ENCODE results near the gene PNMA8C.

PNMA8C gene

DNA sequence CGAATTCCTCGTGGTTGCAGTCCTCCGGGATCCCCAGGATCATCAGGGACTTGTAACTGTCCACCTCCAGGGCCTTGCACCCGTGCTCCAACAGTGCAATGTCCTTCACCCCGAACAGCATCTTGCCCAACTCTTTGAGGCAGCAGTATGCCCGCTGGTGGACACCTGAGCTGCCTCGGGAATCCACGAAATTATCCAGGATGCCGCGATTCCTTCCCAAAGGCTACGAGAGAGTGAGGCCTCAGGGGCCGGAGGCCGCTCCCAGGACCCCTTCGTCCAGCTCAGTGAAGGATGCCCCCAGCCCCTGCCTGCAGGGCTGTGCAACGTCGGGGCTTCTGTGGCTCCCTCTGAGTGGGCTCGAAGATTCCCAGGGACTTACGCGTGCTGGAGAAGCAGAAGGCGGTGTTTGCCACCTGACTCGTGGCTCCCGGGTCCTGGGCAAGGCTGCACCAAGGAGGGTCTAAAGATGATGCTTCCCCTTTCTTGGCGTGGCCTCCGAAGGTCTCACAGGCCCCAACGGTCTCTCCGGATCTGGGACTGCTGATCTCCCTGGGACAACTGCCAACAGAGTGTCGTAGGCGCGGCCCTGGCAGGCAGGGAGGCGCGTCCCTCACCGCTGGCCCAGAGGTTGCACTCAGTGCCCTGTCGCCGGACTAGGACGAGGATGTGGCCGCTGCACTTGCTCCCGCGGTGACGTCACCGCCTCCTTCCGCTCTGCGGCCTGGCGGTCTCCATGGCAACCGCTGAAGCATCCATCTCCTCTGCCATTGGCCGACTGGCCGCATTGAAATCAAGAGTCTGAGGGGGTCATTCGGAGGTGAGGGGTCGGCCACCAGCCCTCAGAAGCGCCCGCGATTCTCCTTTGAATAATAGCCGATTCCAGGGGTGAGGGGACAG, at the start of gene PNMA8C:
Gene PNMA8C (minus strand): TSS at position 698 of the 897 bp plus-strand sequence. CDS start 577 bp downstream, at position 121.
- peak in 1 of 3 donors; percentile 42 for DNase-seq (ENCODE audit: low read depth in 2 of 3, low spot score in 1 of 3)

DNA sequence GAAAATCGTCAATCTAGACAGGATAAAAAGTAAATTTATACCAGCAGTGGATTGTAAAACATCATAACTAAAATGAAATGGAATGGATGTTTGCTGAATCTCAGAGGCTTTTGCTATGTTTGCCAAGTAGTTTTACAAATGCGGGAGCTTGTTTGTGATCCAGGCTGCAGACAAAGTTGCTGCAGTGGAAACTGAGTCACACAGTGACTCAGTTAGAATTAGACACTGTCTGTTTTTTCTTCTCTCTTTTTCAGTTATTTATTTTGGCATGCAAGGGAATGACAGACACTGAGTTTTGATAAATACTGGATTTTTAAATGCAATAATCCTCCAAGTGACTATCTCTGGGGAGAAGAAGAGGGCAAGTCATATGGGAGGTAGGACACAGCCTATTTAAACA, 47.2 kb upstream of the PNMA8C start:
- no peak for DNase-seq (ENCODE audit: low read depth in 2 of 3, low spot score in 1 of 3)

DNA sequence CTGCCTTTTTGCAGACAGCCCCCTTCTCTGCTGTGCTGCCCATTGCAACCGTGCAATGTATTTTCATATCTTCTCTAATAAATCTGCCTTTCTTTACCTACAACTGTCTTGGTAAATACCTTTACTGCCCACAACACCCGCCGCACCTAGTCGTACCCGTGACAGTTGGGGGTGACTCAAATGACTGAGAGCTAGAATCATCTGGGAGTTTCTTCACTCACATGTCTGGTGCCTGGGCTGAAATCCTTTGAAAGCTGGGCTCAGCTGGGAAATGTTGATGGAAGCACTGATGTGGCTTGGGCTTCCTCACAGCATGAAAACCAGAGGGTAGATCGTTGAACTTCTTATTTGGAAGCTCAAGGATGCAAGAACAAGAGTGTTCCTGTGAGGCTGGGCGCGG, 45.5 kb upstream of the PNMA8C start:
- no peak for DNase-seq (ENCODE audit: low read depth in 2 of 3, low spot score in 1 of 3)

DNA sequence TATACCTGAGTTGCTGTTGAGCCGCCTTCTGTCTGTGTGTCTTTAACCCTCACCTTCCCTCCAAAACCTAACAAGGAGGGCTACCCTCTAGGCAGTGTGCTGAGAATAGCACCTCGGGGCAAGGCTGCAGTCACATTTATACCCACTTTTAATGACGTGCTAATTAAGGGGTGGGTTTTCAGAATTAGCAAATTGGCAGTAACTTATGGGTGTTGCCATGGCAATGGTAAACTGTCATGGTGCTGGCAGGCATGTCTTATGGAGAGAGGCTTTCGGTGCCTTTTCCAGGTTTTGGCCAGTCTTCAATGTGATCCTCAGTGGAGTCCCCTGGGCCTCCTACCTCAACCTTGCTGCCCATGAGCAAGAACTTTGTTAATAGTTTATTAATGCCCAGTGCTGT, 43.9 kb upstream of the PNMA8C start:
- no peak for DNase-seq (ENCODE audit: low read depth in 2 of 3, low spot score in 1 of 3)

DNA sequence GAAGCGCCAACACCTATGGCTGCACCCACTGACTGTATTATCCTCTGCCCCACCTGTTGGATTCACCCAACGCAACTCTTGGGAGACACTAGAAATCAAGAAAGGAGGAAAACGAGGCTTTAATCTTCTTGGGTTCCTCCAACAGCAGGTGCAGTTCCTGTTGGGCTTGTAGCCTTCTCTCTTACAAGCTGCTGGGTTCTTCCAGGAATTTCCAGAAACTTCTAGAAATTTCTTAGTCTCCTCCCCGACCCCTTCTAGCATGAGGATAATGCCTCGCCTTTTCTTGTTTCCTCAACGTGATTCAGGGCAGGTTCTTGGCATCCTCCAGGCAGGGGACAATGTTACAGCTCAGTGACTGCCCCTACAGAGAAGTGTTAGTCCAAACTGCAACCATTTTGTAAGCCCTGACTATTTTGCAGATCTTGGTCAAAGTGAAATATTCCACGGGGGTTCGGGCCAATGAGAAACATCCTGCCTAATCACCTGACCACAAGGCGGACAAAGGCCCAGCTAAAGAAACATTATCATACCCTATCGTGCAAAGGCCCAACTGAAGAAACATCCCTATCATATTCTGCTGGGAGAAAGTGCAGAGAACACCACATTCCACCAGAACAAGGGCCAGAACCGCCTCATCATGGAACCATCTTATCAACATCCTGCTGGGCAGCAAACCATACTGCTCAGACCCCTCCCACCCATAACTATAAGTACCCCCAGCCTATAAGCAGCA, 43.2 kb upstream of the PNMA8C start:
- no peak for DNase-seq (ENCODE audit: low read depth in 2 of 3, low spot score in 1 of 3)

DNA sequence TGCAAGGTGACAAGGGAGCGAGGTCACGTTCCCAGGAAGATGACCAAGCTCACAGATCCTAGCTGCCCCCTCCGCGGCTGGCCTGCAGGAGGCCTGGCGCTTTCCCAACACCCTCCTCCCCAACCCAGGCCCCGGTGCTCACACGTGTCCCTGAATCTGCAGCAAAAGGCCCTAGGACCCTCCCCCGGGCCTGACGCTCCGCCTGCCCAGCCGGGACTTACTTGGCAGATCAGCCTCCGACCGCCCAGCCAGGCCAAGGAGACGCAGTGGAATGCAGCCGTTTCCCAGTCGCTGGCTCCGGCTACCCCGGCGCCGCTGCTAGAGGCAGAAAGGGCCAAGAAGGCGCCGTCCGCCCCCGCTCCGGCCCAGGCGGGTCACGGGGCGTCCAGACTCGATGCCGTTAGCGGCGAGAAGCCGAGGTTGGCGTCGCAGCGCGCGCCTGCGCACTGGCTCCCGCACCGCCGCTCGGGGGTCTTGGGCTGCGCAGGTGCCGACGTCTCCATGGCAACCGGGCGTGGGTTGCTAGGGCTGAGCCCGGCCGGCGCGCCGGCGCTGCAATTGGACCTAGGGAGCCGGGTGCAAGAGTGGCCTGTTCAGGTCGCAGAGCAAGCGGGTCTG, 42.5 kb upstream of the PNMA8C start, which contains the start of gene PNMA8A:
Gene PNMA8A (minus strand): TSS at position 448 of the 618 bp plus-strand sequence. CDS start 528 bp downstream, outside the sequence.
- no peak for DNase-seq (ENCODE audit: low read depth in 2 of 3, low spot score in 1 of 3)

DNA sequence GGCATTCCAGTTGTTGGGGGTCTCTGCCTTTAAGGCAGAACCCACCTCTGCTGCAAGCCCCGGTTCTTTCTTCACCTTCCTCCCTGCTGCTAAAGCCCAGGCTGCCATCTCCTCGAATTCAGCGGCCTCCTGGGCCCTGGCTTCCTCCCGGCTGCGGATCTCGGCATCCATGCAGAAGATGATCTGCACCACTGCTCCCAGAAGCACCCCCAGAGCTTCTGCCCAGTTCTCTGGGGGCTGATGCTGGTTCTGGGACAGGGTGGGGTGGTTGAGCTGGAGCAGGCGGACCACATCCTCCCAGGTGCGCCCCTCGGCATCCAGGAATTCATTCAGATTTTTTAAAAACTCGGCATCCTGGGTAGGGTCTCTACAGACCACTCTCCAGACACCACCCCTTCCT, 41.6 kb upstream of the PNMA8C start:
- no peak for DNase-seq (ENCODE audit: low read depth in 2 of 3, low spot score in 1 of 3)

DNA sequence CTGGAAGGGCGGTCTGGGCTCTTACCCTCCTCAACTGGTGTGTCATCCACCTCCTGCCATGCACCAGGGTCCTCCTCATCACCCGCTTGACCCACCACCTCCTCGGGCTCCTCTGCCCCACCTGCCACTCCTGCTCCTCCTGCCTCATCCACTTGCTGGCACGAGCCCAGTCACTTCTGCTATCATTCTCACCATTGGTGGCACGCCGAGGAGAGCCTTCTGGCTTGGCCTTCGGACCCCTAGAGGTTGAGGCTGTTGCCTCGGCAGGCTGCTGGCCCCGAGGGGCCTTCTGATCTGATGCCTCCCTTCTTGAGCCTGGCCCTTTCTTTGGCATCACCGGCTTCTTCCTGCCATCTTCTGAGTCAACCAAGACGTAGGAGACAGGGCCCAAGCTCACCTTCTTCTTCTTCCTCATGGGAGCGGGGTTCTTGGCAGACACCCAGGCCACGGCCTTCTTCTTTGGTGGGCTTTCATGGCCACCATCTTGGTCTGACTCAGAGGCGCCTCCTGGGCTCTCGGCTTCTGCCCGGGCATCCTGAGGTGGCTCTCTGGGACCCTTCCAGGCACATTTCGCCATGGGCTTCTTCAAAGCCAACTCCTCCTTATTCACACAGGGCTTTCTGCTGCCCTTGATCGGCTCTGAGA, 40.9 kb upstream of the PNMA8C start:
- DNase-seq (ENCODE audit: low read depth in 2 of 3, low spot score in 1 of 3): no peak

DNA sequence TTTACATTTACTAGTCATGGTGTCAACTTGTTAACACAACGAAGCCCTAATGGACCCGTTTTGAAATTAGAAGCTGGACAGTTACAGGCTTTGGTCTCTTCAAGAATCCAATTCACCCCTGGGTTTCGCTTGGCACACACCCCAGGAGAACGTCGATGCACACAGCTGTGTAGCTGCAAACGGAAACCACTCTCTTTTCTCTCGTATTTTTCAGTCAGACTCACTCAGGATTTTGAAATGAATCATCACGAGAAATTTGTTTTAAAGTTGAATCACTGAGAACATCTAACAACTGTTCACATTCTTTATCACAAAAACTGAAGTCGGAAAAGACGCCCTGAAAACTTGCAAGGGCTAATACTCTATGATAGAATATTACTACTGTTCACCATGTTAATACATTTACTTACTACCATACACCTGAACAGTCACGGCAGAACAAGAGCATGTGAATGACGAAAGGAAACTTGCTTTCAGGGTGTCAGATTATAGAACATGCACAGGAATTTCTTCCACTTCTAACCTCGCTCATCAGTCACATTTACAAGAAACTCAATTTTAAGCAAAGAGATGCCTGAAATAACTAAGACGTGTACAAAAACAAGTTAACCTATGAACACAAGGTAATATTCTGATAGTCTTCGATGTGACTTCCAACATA, 37.9 kb upstream of the PNMA8C start:
- DNase-seq (ENCODE audit: low read depth in 2 of 3, low spot score in 1 of 3): no peak

DNA sequence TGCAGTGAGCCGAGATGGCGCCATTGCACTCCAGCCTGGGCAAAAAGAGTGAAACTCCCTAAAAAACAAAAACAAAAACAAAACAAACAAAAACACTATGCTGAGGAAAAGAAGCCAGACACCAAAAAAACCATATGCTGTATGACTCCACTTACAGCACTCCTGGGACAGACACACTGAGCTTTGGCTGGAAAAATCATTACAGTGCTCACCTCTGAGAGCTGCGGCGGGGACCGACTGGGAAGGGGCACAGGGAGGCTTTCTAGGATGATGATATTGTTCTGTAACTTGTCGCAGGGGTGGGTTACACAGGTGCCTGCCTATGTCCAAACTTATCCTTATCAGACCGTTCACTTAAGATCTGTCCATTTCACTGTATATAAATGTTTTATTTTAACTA, 34.8 kb upstream of the PNMA8C start:
- DNase-seq (ENCODE audit: low read depth in 2 of 3, low spot score in 1 of 3): no peak

DNA sequence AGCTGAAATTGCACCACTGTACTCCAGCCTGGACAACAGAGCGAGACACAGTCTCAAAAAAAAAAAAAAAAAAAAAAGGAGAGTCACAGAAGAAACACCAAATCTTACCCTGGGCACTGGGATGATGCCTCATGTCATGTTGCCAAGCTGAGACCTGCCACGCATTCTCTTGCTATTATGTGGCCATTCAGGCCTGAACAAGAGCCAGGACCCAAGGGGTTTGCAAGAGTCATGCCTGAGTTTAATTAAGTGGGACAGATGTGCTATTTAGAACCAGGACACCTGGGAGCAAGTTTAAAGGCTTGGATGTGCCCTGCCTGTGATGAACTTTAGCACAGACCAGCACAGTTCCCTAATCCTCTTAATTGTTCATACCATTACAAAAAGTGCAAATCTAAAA, 32.8 kb upstream of the PNMA8C start:
- no peak for DNase-seq (ENCODE audit: low read depth in 2 of 3, low spot score in 1 of 3)

DNA sequence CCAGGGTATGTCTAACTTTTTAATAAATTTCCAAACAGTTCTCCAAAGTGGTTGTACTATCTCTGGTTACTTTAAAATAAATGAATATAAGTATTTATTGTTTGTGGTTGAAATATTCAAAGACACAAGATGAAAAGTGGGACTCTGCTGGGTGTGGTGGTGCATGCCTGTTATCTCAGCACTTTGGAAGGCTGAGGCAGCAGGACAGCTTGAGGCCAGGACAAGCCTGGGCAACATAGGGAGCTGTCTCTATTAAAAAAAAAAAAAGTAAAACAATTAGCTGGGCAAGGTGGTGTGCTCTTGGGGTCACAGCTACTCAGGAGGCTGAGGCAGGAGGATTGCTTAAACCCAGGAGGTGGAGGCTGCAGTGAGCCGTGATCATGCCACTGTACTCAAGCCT, 32.2 kb upstream of the PNMA8C start:
- DNase-seq (ENCODE audit: low read depth in 2 of 3, low spot score in 1 of 3): no peak

DNA sequence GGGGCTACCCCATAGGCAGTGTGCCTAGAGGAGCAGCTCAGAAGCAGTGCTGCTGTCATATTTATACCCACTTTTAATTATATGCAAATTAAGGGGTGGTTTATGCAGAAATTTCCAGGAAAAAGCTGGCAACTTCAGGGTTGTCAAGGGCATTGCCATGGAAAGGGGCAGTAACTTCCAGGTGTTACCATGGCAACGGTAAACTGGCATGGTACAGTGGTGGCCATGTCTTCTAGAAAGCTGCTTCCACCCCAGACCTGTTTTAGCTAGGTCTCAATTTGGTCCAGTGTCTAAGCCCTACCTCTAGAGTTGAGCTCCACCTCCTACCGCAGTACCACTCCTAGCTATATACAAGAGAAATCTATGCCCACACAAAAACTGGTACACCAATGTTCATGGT, 31.3 kb upstream of the PNMA8C start:
- DNase-seq (ENCODE audit: low read depth in 2 of 3, low spot score in 1 of 3): no peak

DNA sequence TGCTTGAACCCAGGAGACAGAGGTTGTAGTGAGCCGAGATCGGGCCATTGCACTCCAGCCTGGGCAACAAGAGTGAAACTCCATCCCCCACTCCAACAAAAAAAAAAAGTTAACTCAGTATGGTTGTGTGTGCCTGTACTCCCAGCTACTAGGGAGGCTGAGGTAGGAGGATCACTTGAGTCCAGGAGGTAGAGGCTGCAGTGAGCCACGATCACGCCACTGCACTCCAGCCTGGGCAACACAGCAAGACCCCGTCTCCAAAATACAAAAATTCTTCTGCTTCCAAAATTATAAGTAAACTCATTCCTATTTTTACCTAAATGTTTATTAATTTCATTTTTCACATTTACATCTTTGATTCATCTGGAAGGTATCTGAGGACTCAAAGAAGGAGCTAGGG, 28.2 kb upstream of the PNMA8C start:
- no peak for DNase-seq (ENCODE audit: low read depth in 2 of 3, low spot score in 1 of 3)

DNA sequence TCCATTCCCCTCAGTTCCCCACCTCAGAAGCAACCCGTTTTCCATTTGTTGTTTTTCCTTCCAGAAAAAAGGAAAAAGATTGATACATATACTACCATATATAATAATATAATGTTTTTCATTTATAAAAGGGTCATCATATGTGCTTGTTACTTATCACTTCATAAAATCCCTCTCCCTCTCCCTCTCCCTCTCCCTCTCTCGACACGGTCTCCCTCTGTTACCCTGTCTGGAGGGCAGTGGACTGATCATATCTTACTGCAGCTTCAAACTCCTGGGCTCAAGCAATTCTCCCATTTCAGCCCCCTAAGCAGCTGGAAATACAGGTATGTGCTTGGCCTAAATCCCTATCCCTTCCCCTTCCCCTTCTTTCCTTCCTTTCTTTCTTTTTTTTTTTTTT, 25.5 kb upstream of the PNMA8C start:
- DNase-seq (ENCODE audit: low read depth in 2 of 3, low spot score in 1 of 3): no peak

DNA sequence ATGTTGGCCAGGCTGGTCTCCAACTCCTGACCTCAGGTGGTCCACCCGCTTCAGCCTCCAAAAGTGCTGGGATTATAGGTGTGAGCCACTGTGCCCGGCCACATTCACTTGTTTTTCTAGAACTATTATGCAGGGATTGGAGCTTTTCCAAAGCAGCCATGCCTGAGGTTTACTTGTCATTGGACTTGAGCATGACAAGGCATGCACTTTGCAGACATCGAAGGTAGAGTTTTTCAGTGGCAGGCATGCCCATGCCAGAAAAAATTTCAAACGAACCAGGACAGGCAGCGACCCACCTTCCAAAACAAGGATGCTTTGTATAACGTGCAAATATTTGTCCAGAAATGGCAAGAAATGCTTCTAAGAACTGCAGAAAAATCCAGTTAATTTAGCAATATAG, 24.9 kb upstream of the PNMA8C start:
- no peak for DNase-seq (ENCODE audit: low read depth in 2 of 3, low spot score in 1 of 3)

DNA sequence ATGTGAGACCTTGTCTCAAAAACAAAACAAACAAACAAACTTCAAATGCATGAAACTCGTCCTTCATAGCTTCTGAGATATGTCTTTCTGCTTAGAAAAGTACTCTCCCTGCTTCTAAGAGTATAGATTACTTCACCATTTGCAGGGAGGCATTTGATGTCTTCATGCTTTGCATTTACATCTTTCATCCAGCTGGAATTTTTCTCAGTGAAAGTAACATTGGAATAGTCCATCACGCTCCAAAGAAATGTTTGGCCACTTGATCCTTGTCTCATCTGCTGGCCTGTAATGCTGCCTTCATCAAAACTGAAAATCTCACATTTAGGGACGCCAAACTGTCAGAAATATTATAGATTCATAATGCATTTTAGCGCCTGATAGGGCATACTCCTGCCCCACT, 23.4 kb upstream of the PNMA8C start:
- DNase-seq (ENCODE audit: low read depth in 2 of 3, low spot score in 1 of 3): no peak

DNA sequence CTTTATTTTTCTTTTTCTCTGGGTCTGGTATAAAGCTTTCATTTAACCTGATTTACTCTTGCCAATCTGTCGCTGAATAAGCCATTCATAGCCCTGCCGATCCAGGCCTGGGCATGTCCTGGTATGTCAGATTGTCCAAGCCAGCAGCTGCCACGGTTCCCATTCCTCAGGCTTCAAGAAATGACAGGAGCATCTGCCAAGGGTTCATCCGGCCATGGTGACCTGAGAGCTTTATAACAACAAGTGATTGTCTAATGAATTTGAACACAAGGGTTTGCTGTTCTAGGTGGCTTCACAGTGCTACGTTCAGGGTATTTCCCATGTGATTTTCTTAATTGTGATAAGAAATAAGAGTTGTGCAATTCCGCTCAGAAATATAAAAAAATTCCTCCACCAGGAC, 22.6 kb upstream of the PNMA8C start:
- no peak for DNase-seq (ENCODE audit: low read depth in 2 of 3, low spot score in 1 of 3)

DNA sequence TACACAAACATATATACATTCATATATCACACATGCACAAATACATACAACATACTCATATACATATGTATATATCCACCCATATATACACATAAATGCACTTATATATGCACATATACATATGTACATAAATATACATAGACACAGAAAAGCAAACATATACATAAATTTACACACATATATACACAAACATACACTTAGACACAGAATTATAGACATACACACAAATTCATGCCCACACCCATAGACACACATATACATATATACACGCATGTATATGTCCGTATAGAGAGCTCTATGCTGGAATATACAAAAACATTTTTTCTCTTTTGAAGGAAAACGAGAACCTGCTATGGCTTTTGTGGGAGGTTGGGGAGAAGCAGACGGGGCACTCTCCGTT, 22.0 kb upstream of the PNMA8C start:
- DNase-seq (ENCODE audit: low read depth in 2 of 3, low spot score in 1 of 3): no peak

DNA sequence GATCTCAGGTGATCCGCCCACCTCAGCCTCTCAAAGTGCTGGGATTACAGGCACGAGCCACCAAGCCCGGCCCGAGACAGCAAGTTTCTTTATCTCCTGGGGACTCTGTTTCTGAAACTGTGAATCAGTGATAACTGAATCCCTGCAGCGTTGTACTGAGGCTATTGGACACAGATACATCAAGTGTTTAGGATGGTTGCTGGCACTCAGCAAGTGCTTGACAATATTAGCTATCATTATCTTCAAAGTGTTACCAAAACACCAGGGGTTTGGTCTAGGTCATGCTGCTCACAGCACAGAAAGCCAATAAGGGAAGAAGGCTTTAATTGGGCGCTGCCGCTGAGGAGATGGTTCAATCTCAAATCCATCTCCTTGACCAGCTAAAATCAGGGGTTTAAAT, 20.5 kb upstream of the PNMA8C start:
- no peak for DNase-seq (ENCODE audit: low read depth in 2 of 3, low spot score in 1 of 3)

DNA sequence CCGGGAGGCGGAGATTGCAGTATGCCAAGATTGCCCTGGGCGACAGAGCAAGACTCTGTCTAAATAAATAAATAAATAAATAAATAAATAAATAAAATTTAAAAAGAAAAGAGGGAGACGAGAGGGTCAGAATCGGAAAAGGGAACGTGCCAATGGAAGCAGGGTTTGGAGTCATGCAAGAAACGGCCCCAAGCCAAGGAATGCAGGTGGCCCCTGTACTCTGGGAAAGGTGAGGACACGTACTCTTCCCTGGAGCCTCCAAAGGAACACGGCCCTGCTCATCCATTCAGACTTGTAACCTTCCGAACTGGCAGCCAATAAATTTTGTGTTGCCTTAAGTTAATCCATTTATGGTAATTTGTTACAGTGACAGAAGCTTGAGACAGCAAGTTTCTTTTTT, 19.9 kb upstream of the PNMA8C start:
- DNase-seq (ENCODE audit: low read depth in 2 of 3, low spot score in 1 of 3): no peak
